Measurements from ENCODE around the gene HOXB8. TPM values are rescaled to one million over a fixed set of nuclear protein-coding genes. Genes with fewer than 3 reads are reported as not detected.

HOXB8 gene
- polyA plus RNA-seq (2013, experiment 1 of 2), result 53.4 TPM
- 50.0 TPM for polyA plus RNA-seq (2013, experiment 2 of 2)

GRCh38 chr17:48615047-48615962, at the start of gene HOXB8:
TSS of gene HOXB8 (minus strand) at chr17:48615292. CDS start at chr17:48614704, 588 bp downstream.
- peak within 1 kb of the TSS; percentile 99 for H4K91ac ChIP-seq (ENCODE audit: low read length)
- peaks cover 53 to 54% of the 10 kb centered on the region in 2 experiments for H3K27me3 ChIP-seq (ENCODE audit: control insufficient read depth in 1 of 2, insufficient read depth in 1 of 2, low read length in 2 of 2)
- H3K4me1 ChIP-seq (ENCODE audit: control insufficient read depth, insufficient read depth, low read depth, low read length), result peaks cover 24% of the 10 kb centered on the region
- no peak within 1 kb of the TSS for H2BK5ac ChIP-seq (ENCODE audit: low read depth, low read length, poor library complexity, severe bottlenecking)
- H3K36me3 ChIP-seq (ENCODE audit: control insufficient read depth in 1 of 2, insufficient read depth in 2 of 2, low read depth in 1 of 2, low read length in 2 of 2), result no peaks in the 10 kb centered on the region
- H3K23ac ChIP-seq (ENCODE audit: low read length in 2 of 2), result peak within 1 kb of the TSS; percentile 96 to 97
- H3K9me3 ChIP-seq (ENCODE audit: control insufficient read depth, low read length), result no peaks in the 10 kb centered on the region
- peak within 1 kb of the TSS; percentile 67 to 78 for H3K4me3 ChIP-seq (ENCODE audit: insufficient read depth in 1 of 2, low read depth in 1 of 2, low read length in 2 of 2)
- H2BK12ac ChIP-seq (ENCODE audit: low read length in 2 of 2), result peak within 1 kb of the TSS; percentile 97 to 98
- no peak within 1 kb of the TSS for H2AK5ac ChIP-seq (ENCODE audit: low read length, severe bottlenecking)
- peak within 1 kb of the TSS; percentile 99 to 100 for H3K4ac ChIP-seq (ENCODE audit: low read depth in 1 of 2, low read length in 2 of 2)
- H3K27ac ChIP-seq (ENCODE audit: low read length, poor library complexity, severe bottlenecking), result no peak within 1 kb of the TSS
- DNase-seq, result peak; percentile 95
- H3K4me2 ChIP-seq (ENCODE audit: low read length, poor library complexity, severe bottlenecking), result peak within 1 kb of the TSS; percentile 97
- H2AFZ ChIP-seq (ENCODE audit: low read depth, low read length), result no peak within 1 kb of the TSS
- H2BK15ac ChIP-seq (ENCODE audit: low read depth, poor library complexity, severe bottlenecking), result peak within 1 kb of the TSS; percentile 84
- peak within 1 kb of the TSS; percentile 96 for H2BK120ac ChIP-seq (ENCODE audit: low read depth, low read length)
- under 1% methylated on average over 22 of the region's 41 CpGs for WGBS
- H3K14ac ChIP-seq (ENCODE audit: low read length in 2 of 2), result peak within 1 kb of the TSS; percentile 89 to 99
- H4K8ac ChIP-seq (ENCODE audit: low read length), result peak within 1 kb of the TSS; percentile 85
- H3K9ac ChIP-seq (ENCODE audit: low read length), result peak within 1 kb of the TSS; percentile 86
- no peaks in the 10 kb centered on the region for H3K79me1 ChIP-seq (replicated peaks; ENCODE audit: low read length, poor library complexity, severe bottlenecking)
- peak within 1 kb of the TSS; percentile 100 for H3K18ac ChIP-seq (ENCODE audit: low read depth in 1 of 2, low read length in 2 of 2)

GRCh38 chr17:48663134-48663924, 48.2 kb upstream of the HOXB8 start:
- Histone ChIP-seq H2BK12ac (ENCODE audit: low read length in 2 of 2) (no peak overlapping the region), H3K14ac (ENCODE audit: low read length in 2 of 2) (no peak overlapping the region), H3K4me1 (ENCODE audit: control insufficient read depth, insufficient read depth, low read depth, low read length) (no peaks in the 10 kb centered on the region), H3K27me3 (ENCODE audit: control insufficient read depth in 1 of 2, insufficient read depth in 1 of 2, low read length in 2 of 2) (peaks cover 33 to 60% of the 10 kb centered on the region in 2 experiments), H3K27ac (ENCODE audit: low read length, poor library complexity, severe bottlenecking) (no peak overlapping the region), H3K18ac (ENCODE audit: low read depth in 1 of 2, low read length in 2 of 2) (no peak overlapping the region), H4K91ac (ENCODE audit: low read length) (no peak overlapping the region), H4K8ac (ENCODE audit: low read length) (no peak overlapping the region), H2AFZ (ENCODE audit: low read depth, low read length) (no peak overlapping the region), H3K23ac (ENCODE audit: low read length in 2 of 2) (no peak overlapping the region), H2BK15ac (ENCODE audit: low read depth, poor library complexity, severe bottlenecking) (no peak overlapping the region), H3K4me2 (ENCODE audit: low read length, poor library complexity, severe bottlenecking) (no peak overlapping the region), H3K4me3 (ENCODE audit: insufficient read depth in 1 of 2, low read depth in 1 of 2, low read length in 2 of 2) (no peak overlapping the region), H2AK5ac (ENCODE audit: low read length, severe bottlenecking) (no peak overlapping the region), H2BK5ac (ENCODE audit: low read depth, low read length, poor library complexity, severe bottlenecking) (no peak overlapping the region), H3K4ac (ENCODE audit: low read depth in 1 of 2, low read length in 2 of 2) (no peak overlapping the region), H3K36me3 (ENCODE audit: control insufficient read depth in 1 of 2, insufficient read depth in 2 of 2, low read depth in 1 of 2, low read length in 2 of 2) (no peaks in the 10 kb centered on the region), H3K79me1 (replicated peaks; ENCODE audit: low read length, poor library complexity, severe bottlenecking) (no peaks in the 10 kb centered on the region), H3K9ac (ENCODE audit: low read length) (no peak overlapping the region), H3K9me3 (ENCODE audit: control insufficient read depth, low read length) (no peaks in the 10 kb centered on the region), H2BK120ac (ENCODE audit: low read depth, low read length) (no peak overlapping the region)
- WGBS, result 82% methylated on average over 8 of the region's 8 CpGs
- DNase-seq, result no peak

- Histone ChIP-seq H2BK12ac (ENCODE audit: low read length in 2 of 2) (no peak overlapping the region), H3K14ac (ENCODE audit: low read length in 2 of 2) (no peak overlapping the region), H3K4ac (ENCODE audit: low read depth in 1 of 2, low read length in 2 of 2) (no peak overlapping the region), H4K91ac (ENCODE audit: low read length) (no peak overlapping the region), H3K9me3 (ENCODE audit: control insufficient read depth, low read length) (no peaks in the 10 kb centered on the region), H2AFZ (ENCODE audit: low read depth, low read length) (no peak overlapping the region), H3K18ac (ENCODE audit: low read depth in 1 of 2, low read length in 2 of 2) (no peak overlapping the region), H3K23ac (ENCODE audit: low read length in 2 of 2) (no peak overlapping the region), H2AK5ac (ENCODE audit: low read length, severe bottlenecking) (no peak overlapping the region), H4K8ac (ENCODE audit: low read length) (no peak overlapping the region), H3K4me3 (ENCODE audit: insufficient read depth in 1 of 2, low read depth in 1 of 2, low read length in 2 of 2) (no peak overlapping the region), H2BK5ac (ENCODE audit: low read depth, low read length, poor library complexity, severe bottlenecking) (no peak overlapping the region), H2BK120ac (ENCODE audit: low read depth, low read length) (no peak overlapping the region), H3K79me1 (replicated peaks; ENCODE audit: low read length, poor library complexity, severe bottlenecking) (no peaks in the 10 kb centered on the region), H2BK15ac (ENCODE audit: low read depth, poor library complexity, severe bottlenecking) (no peak overlapping the region), H3K4me2 (ENCODE audit: low read length, poor library complexity, severe bottlenecking) (no peak overlapping the region), H3K36me3 (ENCODE audit: control insufficient read depth in 1 of 2, insufficient read depth in 2 of 2, low read depth in 1 of 2, low read length in 2 of 2) (no peaks in the 10 kb centered on the region), H3K9ac (ENCODE audit: low read length) (no peak overlapping the region), H3K4me1 (ENCODE audit: control insufficient read depth, insufficient read depth, low read depth, low read length) (no peaks in the 10 kb centered on the region), H3K27ac (ENCODE audit: low read length, poor library complexity, severe bottlenecking) (no peak overlapping the region), H3K27me3 (ENCODE audit: control insufficient read depth in 1 of 2, insufficient read depth in 1 of 2, low read length in 2 of 2) (peaks cover 29 to 42% of the 10 kb centered on the region in 2 experiments)
- no peak for DNase-seq
Observed at GRCh38 chr17:48655913-48656312, 40.8 kb upstream of the HOXB8 start.

- no peaks in the 10 kb centered on the region for H3K36me3 ChIP-seq (ENCODE audit: control insufficient read depth in 1 of 2, insufficient read depth in 2 of 2, low read depth in 1 of 2, low read length in 2 of 2)
- no peak overlapping the region for H2BK5ac ChIP-seq (ENCODE audit: low read depth, low read length, poor library complexity, severe bottlenecking)
- H4K8ac ChIP-seq (ENCODE audit: low read length), result no peak overlapping the region
- no peak overlapping the region for H3K4me2 ChIP-seq (ENCODE audit: low read length, poor library complexity, severe bottlenecking)
- no peak overlapping the region for H3K9ac ChIP-seq (ENCODE audit: low read length)
- H2BK120ac ChIP-seq (ENCODE audit: low read depth, low read length), result no peak overlapping the region
- H3K27ac ChIP-seq (ENCODE audit: low read length, poor library complexity, severe bottlenecking), result no peak overlapping the region
- H3K4me1 ChIP-seq (ENCODE audit: control insufficient read depth, insufficient read depth, low read depth, low read length), result peaks cover 14% of the 10 kb centered on the region
- no peak overlapping the region for H2BK15ac ChIP-seq (ENCODE audit: low read depth, poor library complexity, severe bottlenecking)
- no peak overlapping the region for H4K91ac ChIP-seq (ENCODE audit: low read length)
- H2AFZ ChIP-seq (ENCODE audit: low read depth, low read length), result no peak overlapping the region
- H2AK5ac ChIP-seq (ENCODE audit: low read length, severe bottlenecking), result no peak overlapping the region
- H3K9me3 ChIP-seq (ENCODE audit: control insufficient read depth, low read length), result no peaks in the 10 kb centered on the region
- no peak overlapping the region for H3K4me3 ChIP-seq (ENCODE audit: insufficient read depth in 1 of 2, low read depth in 1 of 2, low read length in 2 of 2)
- no peak for DNase-seq
- H3K14ac ChIP-seq (ENCODE audit: low read length in 2 of 2), result no peak overlapping the region
- no peak overlapping the region for H3K4ac ChIP-seq (ENCODE audit: low read depth in 1 of 2, low read length in 2 of 2)
- H3K79me1 ChIP-seq (replicated peaks; ENCODE audit: low read length, poor library complexity, severe bottlenecking), result no peaks in the 10 kb centered on the region
- H3K18ac ChIP-seq (ENCODE audit: low read depth in 1 of 2, low read length in 2 of 2), result no peak overlapping the region
- peaks cover 40 to 59% of the 10 kb centered on the region in 2 experiments for H3K27me3 ChIP-seq (ENCODE audit: control insufficient read depth in 1 of 2, insufficient read depth in 1 of 2, low read length in 2 of 2)
- H2BK12ac ChIP-seq (ENCODE audit: low read length in 2 of 2), result no peak overlapping the region
- H3K23ac ChIP-seq (ENCODE audit: low read length in 2 of 2), result no peak overlapping the region
- WGBS, result no CpG with 5 or more reads among the region's 1 CpG
Observed at GRCh38 chr17:48649741-48650140, 34.6 kb upstream of the HOXB8 start.

All from mesenchymal stem cell (in vitro differentiated cells and primary cell).